SU-DHL-6 (cell line): ENCODE results near the gene DNAH14.

Experiments
- H2AFZ ChIP-seq: fragments of 200-600 bp; sonication (generic); 2 replicates; pipeline ENCODE4 v1.6.1; 2014; ENCODE audit warnings: low read depth, mild to moderate bottlenecking, moderate library complexity, mixed read lengths, antibody characterized with exemption, low read length; ENCODE audit not compliant: severe bottlenecking
- H3F3A ChIP-seq: fragments of 200-600 bp; shearing (Covaris generic); 2 replicates; pipeline ENCODE4 v1.6.0; 2016; ENCODE audit warnings: antibody characterized with exemption, mild to moderate bottlenecking; ENCODE audit not compliant: insufficient read depth
- H3K27ac ChIP-seq: fragments of 200-600 bp; sonication (generic); 2 replicates; pipeline ENCODE4 v1.5.1; 2016; ENCODE audit warnings: low read depth, mild to moderate bottlenecking, low read length, moderate library complexity, mixed read lengths
- H3K27me3 ChIP-seq: fragments of 200-600 bp; sonication (generic), shearing (Covaris generic); 2 replicates; pipeline ENCODE4 v1.6.0; 2014; ENCODE audit warnings: mild to moderate bottlenecking, low read length
- H3K36me3 ChIP-seq: fragments of 200-600 bp; sonication (generic); 2 replicates; pipeline ENCODE4 v1.6.1; 2014; ENCODE audit warnings: mild to moderate bottlenecking, low read length, mixed read lengths
- H3K4me2 ChIP-seq: fragments of 300-600, 200-600 bp; shearing (Covaris generic), sonication (generic); 2 replicates; pipeline ENCODE4 v1.6.0; 2014; ENCODE audit warnings: low read length, low read depth, mild to moderate bottlenecking; ENCODE audit not compliant: poor library complexity, severe bottlenecking
- H3K4me3 ChIP-seq: fragments of 200-600 bp; sonication (generic); 2 replicates; pipeline ENCODE4 v1.5.1; 2014; ENCODE audit warnings: antibody characterized with exemption, low read length, mild to moderate bottlenecking, mixed read lengths; ENCODE audit not compliant: insufficient read depth, poor library complexity, severe bottlenecking
- H3K79me2 ChIP-seq: fragments of 200-600 bp; sonication (generic); 2 replicates; pipeline ENCODE4 v1.6.1; 2014; ENCODE audit warnings: mild to moderate bottlenecking, low read length, moderate library complexity; ENCODE audit not compliant: insufficient read depth
- H3K9ac ChIP-seq: fragments of 200-600 bp; sonication (generic); 2 replicates; pipeline ENCODE4 v1.7.0; 2014; ENCODE audit warnings: mild to moderate bottlenecking, low read length
- H3K9me2 ChIP-seq: fragments of 200-600 bp; sonication (generic); replicated peaks from 2 replicates; pipeline ENCODE4 v1.6.1; 2014; ENCODE audit warnings: low read length; ENCODE audit not compliant: insufficient read depth
- H3K9me3 ChIP-seq: fragments of 200-600 bp; sonication (generic); 2 replicates; pipeline ENCODE4 v1.6.1; 2014; ENCODE audit warnings: low read length, mixed read lengths; ENCODE audit not compliant: insufficient read depth
- H4K20me1 ChIP-seq: fragments of 200-600 bp; sonication (generic); 2 replicates; pipeline ENCODE4 v1.6.1; 2014; ENCODE audit warnings: low read depth, mild to moderate bottlenecking, antibody characterized with exemption, low read length, moderate library complexity, mixed read lengths
- CTCF ChIP-seq: fragments of 200-600 bp; sonication (generic); IDR thresholded peaks from one replicate; pipeline ENCODE4 v1.5.1; 2017; ENCODE audit warnings: antibody characterized with exemption, mild to moderate bottlenecking, low read length, moderate library complexity; ENCODE audit not compliant: insufficient read depth, poor library complexity, severe bottlenecking
- EZH2phosphoT487 ChIP-seq: fragments of 200-600 bp; sonication (generic), shearing (Covaris generic); conservative IDR thresholded peaks from 2 replicates; pipeline ENCODE4 v1.6.1; 2018; ENCODE audit warnings: mild to moderate bottlenecking, antibody characterized with exemption, low read length, moderate library complexity, mixed read lengths

Gene DNAH14

GRCh38 chr1:225422795-225423517 is 493.5 kb downstream of the DNAH14 start:
- H3K4me3 ChIP-seq: no peak overlapping the region
- H3K27ac ChIP-seq: no peak overlapping the region
- peaks cover 57% of the 10 kb centered on the region for H4K20me1 ChIP-seq

GRCh38 chr1:225423518-225423855 is 494.0 kb downstream of the DNAH14 start:
- Histone ChIP-seq H3K9me3 (no peaks in the 10 kb centered on the region), H3K79me2 (peaks cover 93% of the 10 kb centered on the region), H3K9me2 (no peaks in the 10 kb centered on the region), H3F3A (peaks cover 8% of the 10 kb centered on the region; the same call in 1 of the 2 replicates), H2AFZ (no peak overlapping the region), H3K9ac (no peak overlapping the region), H3K36me3 (peaks cover 37% of the 10 kb centered on the region), H3K4me2 (peak overlapping the region; percentile 95), H3K4me3 (no peak overlapping the region), H4K20me1 (peaks cover 56% of the 10 kb centered on the region), H3K27me3 (no peaks in the 10 kb centered on the region), H3K27ac (no peak overlapping the region)
- no peak for TF ChIP-seq EZH2phosphoT487
- TF ChIP-seq CTCF: no peak

More at GRCh38 chr1:225422795-225423517, 493.5 kb downstream of the DNAH14 start:
- Histone ChIP-seq H3K9me3 (no peaks in the 10 kb centered on the region), H2AFZ (no peak overlapping the region), H3K4me2 (peak overlapping the region; percentile 95), H3K79me2 (peaks cover 98% of the 10 kb centered on the region), H3K9me2 (no peaks in the 10 kb centered on the region), H3K36me3 (peaks cover 39% of the 10 kb centered on the region), H3K9ac (no peak overlapping the region), H3K27me3 (no peaks in the 10 kb centered on the region), H3F3A (peaks cover 8% of the 10 kb centered on the region; the same call in 1 of the 2 replicates)
- TF ChIP-seq EZH2phosphoT487 (no peak), CTCF (no peak)

- Histone ChIP-seq H2AFZ (no peak overlapping the region), H3K9ac (peak overlapping the region; percentile 93), H3K9me3 (no peaks in the 10 kb centered on the region), H3K27ac (peak overlapping the region; percentile 86; the same call in 1 of the 2 replicates), H4K20me1 (peaks cover 49% of the 10 kb centered on the region), H3K9me2 (no peaks in the 10 kb centered on the region), H3F3A (peaks cover 17% of the 10 kb centered on the region; the same call in 1 of the 2 replicates), H3K4me3 (peak overlapping the region; percentile 7), H3K27me3 (no peaks in the 10 kb centered on the region), H3K36me3 (peaks cover 29% of the 10 kb centered on the region), H3K4me2 (peak overlapping the region; percentile 95), H3K79me2 (peaks cover 81% of the 10 kb centered on the region)
- no peak for TF ChIP-seq CTCF
- TF ChIP-seq EZH2phosphoT487: no peak
Observed at GRCh38 chr1:225424562-225425200, 495.2 kb downstream of the DNAH14 start.
